AG04450 (cell line): ENCODE data around the gene TFAP2A. TPM values are rescaled to one million over a fixed set of nuclear protein-coding genes. Genes with fewer than 3 reads are reported as not detected.
A peak's percentile ranks its signal among the peaks of the same experiment; 100 is the strongest.

Experiments used
- CTCF ChIA-PET: fragments of 300-600, 350-600 bp; formaldehyde crosslinking; extraction: SDS; loops from one replicate; lab custom pipeline; 2022; ENCODE audit warnings: antibody characterized with exemption, inconsistent platforms; lab: Charles Lee
- POLR2A ChIA-PET: fragments of 350-600 bp; formaldehyde crosslinking; extraction: SDS; loops from one replicate; lab custom pipeline; 2021; ENCODE audit warnings: antibody characterized with exemption, inconsistent platforms; lab: Yijun Ruan, JAX
- DNase-seq: peaks from one replicate; pipeline ENCODE4 v3.0.0-alpha.2; 2011; ENCODE audit warnings: low read depth, low spot score
- H3K27ac ChIP-seq: one replicate; pipeline ENCODE4 v1.5.1; 2012; ENCODE audit warnings: low read depth, low read length, control low read depth
- H3K27me3 ChIP-seq: one replicate; pipeline ENCODE4 v1.6.0; 2012; ENCODE audit warnings: low read length; ENCODE audit not compliant: control insufficient read depth, insufficient read depth
- H3K4me3 ChIP-seq: 2 replicates; pipeline ENCODE4 v1.5.1; 2011; ENCODE audit warnings: mild to moderate bottlenecking, low read depth, low read length, control low read depth
- H3K9me3 ChIP-seq: 2 replicates; pipeline ENCODE4 v1.5.1; 2012; ENCODE audit warnings: low read length; ENCODE audit not compliant: control insufficient read depth, insufficient read depth
- polyA plus RNA-seq: library from polyadenylated mRNA; depleted of rRNA; stranded (reverse); fragments of >200 nt; gene quantifications from 2 replicates; pipeline ENCODE4 v1.2.3, GENCODE V29; 2011
- TF ChIP-seq, protein P1 (sequence below): IDR thresholded peaks from 2 replicates; pipeline ENCODE4 v1.5.1; 2011; ENCODE audit warnings: low read depth, low read length, control low read depth, inconsistent platforms

TFAP2A gene
- polyA plus RNA-seq, 1 experiment, result 2.3 TPM

DNA sequence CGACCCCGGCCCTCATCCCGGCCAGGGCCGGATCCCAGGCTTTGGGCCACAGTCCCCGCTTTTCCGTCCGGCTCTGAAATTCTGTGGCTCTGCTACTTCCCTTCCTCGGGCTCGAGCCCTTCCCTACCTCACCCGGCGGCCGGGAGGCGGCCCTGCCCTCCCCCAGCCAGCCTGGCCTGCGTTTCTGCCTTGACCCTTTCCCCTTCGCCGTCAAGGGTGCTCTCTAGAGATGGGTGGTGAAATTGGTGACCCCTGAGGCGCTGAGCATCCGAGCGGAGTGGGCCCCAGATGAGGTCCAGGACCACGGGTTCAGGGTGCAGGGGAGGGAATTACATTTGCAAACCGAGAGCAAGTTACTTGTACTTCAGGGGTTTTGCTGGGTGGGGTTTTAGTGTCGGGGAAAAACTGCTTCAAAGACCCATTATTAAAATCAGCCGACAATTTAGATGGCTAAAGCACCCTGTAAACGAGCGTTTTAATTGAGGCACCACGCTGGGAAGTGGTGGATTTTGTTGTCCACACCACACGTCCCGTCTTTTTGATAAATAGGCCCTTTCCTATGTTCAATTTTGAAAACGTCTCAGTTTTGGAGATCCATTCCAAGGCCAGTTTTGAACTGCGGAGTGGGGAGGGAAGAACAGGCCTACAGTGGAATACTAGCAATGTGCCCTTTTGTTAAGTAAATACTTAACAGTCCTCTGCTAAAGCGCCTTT is 9.9 kb downstream of the TFAP2A start:
- POLR2A ChIA-PET, result no interaction called here
- peak overlapping the region; percentile 63 for H3K4me3 ChIP-seq
- H3K9me3 ChIP-seq, result peaks cover 7% of the 10 kb centered on the region
- H3K27ac ChIP-seq, result peak overlapping the region; percentile 11
- CTCF ChIA-PET, result interaction anchor here (1.0 to 1.3 kb wide), 2 partner anchors 10 kb away, joined by 3 to 7 read pairs; partner anchors contain the start of gene TFAP2A
- H3K27me3 ChIP-seq, result peaks cover 16% of the 10 kb centered on the region
- TF ChIP-seq, protein P1, sequence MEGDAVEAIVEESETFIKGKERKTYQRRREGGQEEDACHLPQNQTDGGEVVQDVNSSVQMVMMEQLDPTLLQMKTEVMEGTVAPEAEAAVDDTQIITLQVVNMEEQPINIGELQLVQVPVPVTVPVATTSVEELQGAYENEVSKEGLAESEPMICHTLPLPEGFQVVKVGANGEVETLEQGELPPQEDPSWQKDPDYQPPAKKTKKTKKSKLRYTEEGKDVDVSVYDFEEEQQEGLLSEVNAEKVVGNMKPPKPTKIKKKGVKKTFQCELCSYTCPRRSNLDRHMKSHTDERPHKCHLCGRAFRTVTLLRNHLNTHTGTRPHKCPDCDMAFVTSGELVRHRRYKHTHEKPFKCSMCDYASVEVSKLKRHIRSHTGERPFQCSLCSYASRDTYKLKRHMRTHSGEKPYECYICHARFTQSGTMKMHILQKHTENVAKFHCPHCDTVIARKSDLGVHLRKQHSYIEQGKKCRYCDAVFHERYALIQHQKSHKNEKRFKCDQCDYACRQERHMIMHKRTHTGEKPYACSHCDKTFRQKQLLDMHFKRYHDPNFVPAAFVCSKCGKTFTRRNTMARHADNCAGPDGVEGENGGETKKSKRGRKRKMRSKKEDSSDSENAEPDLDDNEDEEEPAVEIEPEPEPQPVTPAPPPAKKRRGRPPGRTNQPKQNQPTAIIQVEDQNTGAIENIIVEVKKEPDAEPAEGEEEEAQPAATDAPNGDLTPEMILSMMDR, result no peak
- no peak for DNase-seq

- POLR2A ChIA-PET, result no interaction called here
- Histone ChIP-seq H3K27ac (peak overlapping the region; percentile 11), H3K4me3 (peak overlapping the region; percentile 73), H3K9me3 (peaks cover 5% of the 10 kb centered on the region), H3K27me3 (peaks cover 13% of the 10 kb centered on the region)
- DNase-seq, result peak; percentile 86
- TF ChIP-seq, protein P1, result peak; percentile 47
- CTCF ChIA-PET, result interaction anchor here (0.8 to 1.0 kb wide), 2 partner anchors 11 to 14 kb away, joined by 3 read pairs; partner anchors contain the start of gene TFAP2A
Observed at GRCh38 chr6:10404107-10404798, 10.6 kb downstream of the TFAP2A start.

DNA sequence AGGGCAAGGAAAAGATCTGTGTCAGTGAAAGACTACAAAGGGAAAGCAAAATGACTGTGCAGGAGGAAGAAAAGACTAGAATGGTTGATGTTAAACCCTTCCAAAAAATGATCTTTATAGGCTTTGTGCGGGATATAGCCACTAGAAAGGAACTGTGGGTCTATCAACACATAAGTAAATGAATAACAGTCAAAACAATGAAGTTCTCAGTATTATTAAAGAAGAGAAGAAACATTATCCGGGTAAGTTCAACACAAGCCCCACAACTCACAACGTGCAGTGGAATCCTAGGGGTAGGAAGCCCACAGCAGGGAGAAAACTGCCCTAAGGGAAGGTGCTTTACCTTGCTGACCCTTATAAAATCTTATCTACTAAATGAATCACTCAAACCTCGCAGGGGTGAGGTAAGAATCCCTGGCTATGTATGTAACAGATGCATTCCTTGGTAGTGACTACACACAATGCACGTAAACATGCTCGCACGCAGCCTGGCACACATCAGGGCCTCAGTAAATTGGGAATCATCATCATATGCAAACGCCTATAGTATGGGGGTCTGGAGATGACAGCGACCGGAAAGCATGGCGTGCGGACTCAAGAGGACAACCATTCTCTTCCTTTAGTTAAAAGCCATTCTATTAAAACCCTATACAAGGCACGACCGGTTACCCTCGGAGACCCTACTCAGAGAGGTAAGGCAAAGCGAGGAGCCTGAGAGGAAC is 11.3 kb downstream of the TFAP2A start:
- TF ChIP-seq, protein P1, result no peak
- DNase-seq, result peak; percentile 24
- H3K27me3 ChIP-seq, result peaks cover 8% of the 10 kb centered on the region
- no peak overlapping the region for H3K27ac ChIP-seq
- ChIA-PET POLR2A (no interaction called here), CTCF (interaction anchor here (0.8 to 1.0 kb wide), 2 partner anchors 12 to 14 kb away, joined by 3 read pairs; partner anchors contain the start of gene TFAP2A)
- peaks cover 5% of the 10 kb centered on the region for H3K9me3 ChIP-seq
- H3K4me3 ChIP-seq, result peak overlapping the region; percentile 73

DNA sequence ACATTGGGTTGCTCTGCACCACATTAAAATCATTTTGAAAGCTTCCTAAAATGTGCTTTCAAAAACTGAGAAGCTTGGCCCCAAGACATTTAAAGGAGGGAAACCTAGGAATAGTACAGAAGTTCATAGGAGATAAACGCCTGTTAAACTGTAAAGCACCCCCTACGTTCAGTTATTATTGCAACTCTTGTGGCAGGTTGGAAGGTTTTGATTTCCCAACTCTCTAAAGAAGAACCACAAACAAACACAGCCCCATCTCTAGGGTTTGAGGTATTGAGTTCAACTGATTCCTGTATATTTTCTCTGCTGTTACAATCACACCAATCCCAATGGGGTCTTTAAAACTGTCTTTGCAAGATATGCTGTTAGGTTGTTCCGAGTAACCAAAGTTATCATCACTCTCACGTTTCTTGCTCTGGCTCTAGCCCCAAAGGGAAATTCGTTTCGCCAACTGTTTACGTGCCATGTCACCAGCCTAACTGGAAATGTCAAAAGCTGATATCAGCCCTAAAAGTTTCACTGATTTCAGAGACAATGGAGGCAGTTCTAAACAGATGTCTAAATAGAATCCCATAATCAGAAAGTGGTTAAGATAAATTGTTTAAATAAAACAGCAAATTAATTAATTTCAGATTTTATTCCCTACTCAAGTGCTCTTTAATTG is 12.1 kb downstream of the TFAP2A start:
- H3K9me3 ChIP-seq, result peaks cover 5% of the 10 kb centered on the region
- H3K4me3 ChIP-seq, result no peak overlapping the region
- CTCF ChIA-PET, result no interaction called here
- POLR2A ChIA-PET, result no interaction called here
- peaks cover 11% of the 10 kb centered on the region for H3K27me3 ChIP-seq
- TF ChIP-seq, protein P1, result no peak
- no peak for DNase-seq
- H3K27ac ChIP-seq, result no peak overlapping the region
